ENCODE measurements around the gene TNC.

The TNC gene

DNA sequence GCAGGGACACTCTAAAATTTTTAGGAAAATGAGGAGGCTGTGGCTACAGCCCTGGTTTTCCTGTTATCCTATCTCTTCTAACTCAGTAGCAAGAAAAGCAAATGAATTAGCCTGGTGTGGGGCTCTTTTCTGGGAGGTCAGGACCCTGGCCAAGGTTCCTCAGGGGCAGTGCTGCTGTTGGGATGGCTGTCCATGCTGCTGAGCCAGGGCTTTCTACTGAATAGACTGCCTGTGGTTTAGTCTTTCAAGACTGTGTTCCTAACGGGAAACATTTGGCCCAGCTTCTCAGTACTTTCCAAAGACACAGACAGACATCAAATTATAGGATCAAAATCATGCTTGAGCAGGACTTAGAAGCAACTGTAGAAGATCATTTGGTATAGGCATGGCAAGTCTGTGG is 18.1 kb downstream of the TNC start:
- DNase-seq (ENCODE audit: low read depth): no peak

DNA sequence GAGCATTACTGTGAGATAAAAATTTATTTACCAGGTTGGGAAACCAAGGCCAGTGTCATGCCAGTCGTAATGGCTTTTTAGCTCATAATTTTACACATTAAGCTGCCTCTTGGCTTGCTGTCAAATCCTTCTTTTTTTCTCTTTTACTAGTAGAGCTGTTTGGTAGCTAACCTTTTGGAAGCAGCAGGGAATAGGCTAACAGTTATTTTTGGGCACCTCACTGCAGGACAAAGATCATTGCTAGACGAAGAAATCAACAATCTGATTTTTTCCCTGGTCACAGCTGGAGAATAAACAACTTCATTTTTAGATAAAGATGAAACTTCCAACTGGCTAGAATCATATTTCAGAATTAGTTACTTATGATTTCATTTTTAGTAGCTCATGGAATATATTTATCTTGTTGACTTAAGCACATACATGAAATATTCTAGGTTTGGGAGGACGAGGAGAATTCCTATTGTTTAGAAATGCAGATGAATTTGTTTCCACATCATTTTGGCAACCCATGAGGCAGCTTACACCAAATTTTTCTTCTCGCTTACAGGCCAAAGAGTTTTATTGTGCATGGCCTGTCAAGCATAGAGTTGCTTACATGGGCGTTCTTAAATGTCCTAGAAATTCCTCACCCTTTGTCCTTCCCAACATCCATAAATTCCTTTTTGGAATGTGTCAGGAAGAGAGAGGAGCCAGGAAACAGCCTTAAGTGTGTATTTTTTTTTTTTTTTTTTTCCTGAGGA is 19.6 kb downstream of the TNC start:
- no peak for DNase-seq (ENCODE audit: low read depth)

GRCh38 chr9:115093520-115093919 is 24.4 kb downstream of the TNC start:
- DNase-seq (ENCODE audit: low read depth): no peak

DNA sequence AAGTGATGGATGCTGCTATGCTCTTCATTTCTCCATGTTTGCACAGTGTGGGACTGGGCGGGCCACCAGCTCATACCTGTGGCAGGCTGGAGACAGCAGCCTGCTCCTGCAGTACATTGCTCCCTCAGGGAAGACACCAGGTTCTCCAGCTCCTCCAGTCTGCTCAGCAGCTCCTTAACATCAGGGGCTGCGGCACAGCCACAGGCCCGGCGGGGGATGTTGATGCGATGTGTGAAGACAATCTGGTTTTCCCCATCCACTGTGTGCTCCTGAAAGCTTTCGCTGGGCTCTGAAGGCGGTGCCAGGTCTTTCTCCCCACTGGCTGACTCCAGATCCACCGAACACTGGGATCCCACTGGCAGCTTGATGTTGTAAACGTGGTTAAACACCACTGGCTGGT is 27.5 kb downstream of the TNC start:
- no peak for DNase-seq (ENCODE audit: low read depth)

DNA sequence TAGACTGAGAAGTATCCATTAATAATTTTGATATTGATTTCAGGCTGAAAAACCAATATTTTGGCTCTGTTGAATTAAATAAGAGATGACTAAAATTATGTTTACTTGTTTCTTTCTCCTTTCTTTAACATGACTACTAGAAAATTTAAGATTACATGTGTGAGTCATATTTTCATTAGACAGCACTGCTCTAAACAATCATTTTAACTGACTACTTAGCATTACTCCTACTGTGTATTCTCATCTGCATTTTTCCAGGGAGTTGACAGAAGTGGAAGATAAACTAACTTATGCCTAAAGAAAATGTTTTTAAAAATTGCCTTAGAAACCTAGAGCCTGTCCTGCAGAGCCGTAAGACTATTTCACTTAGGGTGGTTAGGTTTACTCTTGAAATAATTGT is 29.1 kb downstream of the TNC start:
- DNase-seq (ENCODE audit: low read depth): no peak

DNA sequence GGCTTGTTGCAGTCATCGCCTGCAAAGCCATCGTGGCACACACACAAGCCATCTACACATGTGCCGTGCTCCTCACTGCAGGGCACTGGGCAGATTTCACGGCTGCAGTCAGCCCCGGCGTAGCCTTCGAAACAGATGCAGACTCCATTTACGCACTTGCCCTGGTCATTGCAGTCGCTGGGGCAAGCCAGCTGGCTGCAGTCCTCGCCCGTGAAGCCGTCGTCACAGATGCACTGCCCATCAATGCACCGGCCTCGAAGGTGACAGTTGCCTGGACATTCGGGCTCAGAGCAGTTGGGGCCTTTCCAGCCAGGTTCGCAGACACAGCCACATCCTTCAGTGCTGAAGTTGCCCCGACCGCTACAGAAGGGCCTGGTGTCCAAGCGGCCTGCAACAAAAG is 31.1 kb downstream of the TNC start:
- DNase-seq (ENCODE audit: low read depth): no peak

- DNase-seq (ENCODE audit: low read depth): no peak
Measured at GRCh38 chr9:115086461-115086860, 31.5 kb downstream of the TNC start.

DNA sequence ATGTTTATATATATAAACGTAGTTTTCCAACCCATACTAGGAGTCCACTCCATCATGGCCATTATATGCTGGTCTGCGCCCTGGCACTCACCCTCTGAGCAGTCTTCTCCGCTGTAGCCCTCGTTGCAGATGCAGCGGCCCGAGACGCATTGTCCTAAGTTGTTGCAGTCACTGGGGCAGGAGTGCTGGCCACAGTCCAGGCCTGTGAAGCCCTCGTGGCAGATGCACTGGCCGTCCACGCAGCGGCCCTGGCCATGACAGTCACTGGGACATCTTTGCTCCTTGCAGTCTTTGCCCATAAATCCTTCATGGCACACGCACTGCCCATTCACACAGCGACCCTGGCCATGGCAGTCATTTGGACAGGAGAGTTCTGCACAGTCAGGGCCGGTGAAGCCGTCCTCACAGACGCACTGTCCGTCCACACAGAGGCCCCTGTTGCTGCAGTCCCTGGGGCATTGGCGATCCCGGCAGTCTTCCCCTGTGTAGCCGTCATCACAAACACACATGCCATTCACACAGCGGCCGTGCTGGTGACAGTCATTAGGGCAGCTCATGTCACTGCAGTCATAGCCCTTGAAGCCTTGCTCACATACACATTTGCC is 32.1 kb downstream of the TNC start:
- DNase-seq (ENCODE audit: low read depth): no peak

GRCh38 chr9:115084709-115085108 is 33.2 kb downstream of the TNC start:
- DNase-seq (ENCODE audit: low read depth): no peak

GRCh38 chr9:115084157-115084556 is 33.8 kb downstream of the TNC start:
- DNase-seq (ENCODE audit: low read depth): no peak

- no peak for DNase-seq (ENCODE audit: low read depth)
Measured at GRCh38 chr9:115080242-115080641, 37.7 kb downstream of the TNC start.

DNA sequence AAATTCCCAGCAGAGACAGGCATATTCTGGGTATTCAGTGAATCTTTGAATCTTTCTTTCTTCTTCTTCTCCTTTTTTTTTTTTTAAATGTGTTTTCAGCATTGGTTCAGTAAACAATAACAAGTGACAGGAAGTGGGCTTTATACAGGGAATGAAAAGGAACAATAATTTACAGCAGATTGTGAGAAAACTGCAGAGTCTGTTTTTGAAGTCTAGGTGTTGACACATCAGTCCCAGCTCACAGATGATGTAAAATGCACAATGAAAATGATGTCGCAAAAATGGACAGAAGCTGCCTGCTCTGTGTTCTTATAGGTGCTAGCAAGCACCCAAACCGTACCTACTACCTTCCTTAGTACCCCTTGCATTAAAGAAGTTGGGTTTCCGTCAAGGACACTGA is 38.8 kb downstream of the TNC start:
- no peak for DNase-seq (ENCODE audit: low read depth)

DNA sequence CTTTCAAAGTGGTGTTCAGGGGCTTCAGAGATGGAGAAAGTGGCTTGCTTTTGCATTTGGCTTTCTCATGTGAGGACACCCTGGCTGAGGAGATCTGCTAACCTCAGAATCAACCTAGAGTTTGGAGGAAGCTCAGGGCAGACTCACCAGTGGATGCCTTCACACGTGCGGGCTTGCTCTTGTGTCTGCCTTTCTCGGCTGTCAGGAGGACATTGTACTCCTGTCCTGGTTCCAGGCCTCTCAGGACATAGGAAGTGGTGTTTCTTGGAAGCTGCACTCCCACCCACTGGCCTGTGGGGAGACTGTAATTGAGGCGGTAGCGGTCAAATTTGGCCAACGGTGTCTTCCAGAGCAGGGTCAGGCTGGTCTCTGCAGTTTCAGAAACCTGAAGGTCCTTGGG is 44.5 kb downstream of the TNC start:
- no peak for DNase-seq (ENCODE audit: low read depth)

GRCh38 chr9:115071176-115071575 is 46.8 kb downstream of the TNC start:
- DNase-seq (ENCODE audit: low read depth): no peak

DNA sequence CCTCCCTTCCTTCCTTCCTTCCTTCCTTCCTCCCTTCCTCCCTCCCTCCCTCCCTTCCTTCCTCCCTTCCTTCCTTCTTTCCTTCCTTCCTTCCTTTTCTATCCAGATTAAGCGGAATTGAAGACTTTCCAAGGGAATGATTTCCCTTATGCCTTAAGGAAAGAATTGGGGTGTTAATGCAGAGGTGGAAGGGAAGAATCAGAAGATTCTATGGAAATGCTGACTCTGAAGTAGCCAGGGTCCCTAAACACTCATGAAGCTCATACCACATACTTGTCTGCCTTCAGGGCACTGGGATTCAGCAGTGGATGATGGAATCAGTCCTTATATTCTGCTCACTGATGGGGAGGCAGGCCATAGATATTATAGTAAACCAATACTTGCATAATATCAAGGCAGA is 48.2 kb downstream of the TNC start:
- no peak for DNase-seq (ENCODE audit: low read depth)

DNA sequence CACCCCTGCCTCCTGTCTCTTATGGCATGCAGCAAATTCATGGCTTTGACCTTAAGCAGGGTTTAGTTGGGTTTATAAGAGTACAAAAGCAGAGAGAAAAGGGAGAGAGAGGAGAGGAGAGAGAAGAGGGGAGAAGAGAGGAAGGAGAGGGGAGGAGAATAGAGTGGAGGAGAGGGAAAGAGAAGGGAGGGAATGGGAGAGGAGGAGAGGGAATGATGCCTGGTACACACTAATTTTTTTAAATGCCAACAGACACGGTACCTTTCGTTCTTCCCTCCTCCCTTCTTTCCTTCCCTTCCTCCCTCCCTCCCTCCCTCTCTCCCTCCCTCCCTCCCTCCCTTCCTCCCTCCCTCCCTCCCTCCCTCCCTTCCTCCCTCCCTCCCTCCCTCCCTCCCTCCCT is 48.7 kb downstream of the TNC start:
- no peak for DNase-seq (ENCODE audit: low read depth)

DNA sequence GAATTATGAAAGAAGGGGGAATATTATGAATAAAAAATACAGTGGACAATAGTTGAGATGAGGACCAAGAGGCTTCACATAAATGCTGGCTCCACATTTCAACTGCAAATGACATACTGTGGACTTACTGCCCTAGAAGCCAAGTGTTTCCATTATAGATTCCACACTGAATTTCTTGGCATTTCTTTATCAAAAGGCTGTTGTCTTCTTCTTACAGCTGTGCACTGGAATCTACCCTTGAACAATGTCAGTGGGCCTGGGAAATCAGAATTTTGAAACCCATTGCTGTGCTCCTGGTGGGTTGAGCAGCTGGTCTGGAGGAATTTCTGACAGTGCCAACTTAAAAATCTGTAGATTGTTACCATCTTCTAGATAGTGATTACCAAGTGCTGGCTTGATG is 49.9 kb downstream of the TNC start:
- no peak for DNase-seq (ENCODE audit: low read depth)

GRCh38 chr9:115063058-115063845 is 54.7 kb downstream of the TNC start:
- no peak for DNase-seq (ENCODE audit: low read depth)

DNA sequence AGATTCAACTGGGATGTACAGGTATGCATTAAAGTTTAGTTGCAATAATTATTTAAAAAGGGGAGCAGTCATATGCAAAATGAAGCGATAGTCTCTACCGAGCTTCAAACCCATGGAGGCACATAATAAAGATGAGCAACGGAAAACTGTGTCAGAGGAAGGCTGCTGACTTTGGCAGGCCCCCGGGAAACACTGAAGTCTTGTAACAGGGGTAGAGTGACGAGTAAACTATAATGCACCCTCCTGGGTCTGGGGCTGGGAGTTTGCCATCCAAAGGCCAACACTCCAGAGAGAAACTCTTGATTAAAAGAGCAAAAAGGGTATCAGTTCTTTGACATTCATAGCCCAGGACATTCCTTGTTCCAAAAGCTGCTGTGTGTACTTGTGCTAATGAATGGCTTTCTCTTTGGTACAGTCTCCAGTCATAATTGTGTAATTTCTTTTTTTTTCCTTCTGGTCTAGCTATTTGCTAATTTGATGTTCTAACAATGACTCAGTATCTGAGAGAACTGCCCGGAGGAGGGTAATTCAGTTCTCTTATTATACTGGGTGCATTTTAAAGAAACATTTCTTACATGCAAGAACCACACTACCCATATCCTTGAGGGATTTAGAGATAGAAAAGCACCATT is 59.2 kb downstream of the TNC start:
- no peak for DNase-seq (ENCODE audit: low read depth)

- DNase-seq (ENCODE audit: low read depth): no peak
Measured at GRCh38 chr9:115058175-115058574, 59.8 kb downstream of the TNC start.

GRCh38 chr9:115057559-115057958 is 60.4 kb downstream of the TNC start:
- no peak for DNase-seq (ENCODE audit: low read depth)

DNA sequence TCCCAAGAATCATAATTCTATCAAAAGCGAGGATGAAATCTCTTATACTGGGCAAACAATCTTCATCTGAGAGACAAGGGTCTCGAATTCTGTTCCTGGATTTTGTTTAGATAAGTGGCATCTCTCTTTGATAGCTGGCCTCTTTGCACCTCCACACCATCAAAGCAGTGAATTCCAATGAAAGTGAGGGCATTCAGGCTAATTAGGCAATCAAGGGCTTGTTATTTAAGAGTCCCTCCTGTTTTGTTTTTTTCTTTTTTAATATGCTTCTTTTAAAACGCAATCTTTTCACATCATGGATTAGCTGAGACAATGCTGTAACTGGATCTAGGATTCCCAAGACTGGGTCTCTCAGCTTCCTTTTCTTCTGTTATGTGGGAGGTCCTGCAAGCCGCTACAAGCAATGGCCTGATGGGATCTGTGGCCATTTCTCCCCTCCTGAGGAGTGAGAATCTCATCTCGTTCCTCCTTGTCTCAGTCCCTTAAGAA is 67.9 kb downstream of the TNC start:
- no peak for DNase-seq (ENCODE audit: low read depth)

DNA sequence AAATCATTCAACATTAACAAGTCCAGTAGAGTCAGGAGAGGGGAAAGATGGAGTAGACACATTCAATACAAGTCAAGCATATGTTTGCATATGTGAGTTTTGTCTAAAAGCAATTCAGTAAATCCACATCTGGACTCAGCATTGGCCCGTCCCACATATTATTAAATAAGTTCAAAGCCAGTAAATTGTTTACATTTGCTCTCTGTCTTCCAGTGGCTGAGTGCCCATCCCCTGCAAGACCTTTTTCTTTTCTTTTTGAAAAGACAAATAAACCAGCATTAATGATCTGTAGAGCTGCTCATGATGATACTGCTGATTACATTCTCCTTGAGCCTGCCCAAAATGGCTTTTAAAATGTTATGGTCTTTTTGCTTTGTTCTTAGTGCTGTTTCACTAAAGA is 71.1 kb downstream of the TNC start:
- no peak for DNase-seq (ENCODE audit: low read depth)

All from activated T-helper 1 cell treated with Interleukin-2 at 50 U/mL for 16 hours (primary cell).